HCT116 (cell line): ENCODE results near the gene ALDH16A1. TPM values are rescaled to one million over a fixed set of nuclear protein-coding genes. Genes with fewer than 3 reads are reported as not detected.

Experiments
- ATAC-seq: fragments of 200-7000 bp; cut with Tn5 transposase; 2 replicates; pipeline ENCODE4 v1.9.1; 2020; ENCODE audit warnings: mild to moderate bottlenecking, moderate library complexity
- BruUV-seq: library from RNA; stranded (reverse); fragments of 400-500 nt; replicated peaks from 2 replicates; lab custom pipeline; 2021; lab: Mats Ljungman, UMichigan
- CTCF ChIA-PET: fragments of 300-600 bp; sonication (Branson Sonifier 250); formaldehyde crosslinking; loops from one replicate; lab custom pipeline; 2021; ENCODE audit warnings: antibody characterized with exemption; lab: Charles Lee
- POLR2A ChIA-PET: fragments of 300-600, 350-600 bp; sonication (Branson Sonifier 250); formaldehyde crosslinking; loops from one replicate; lab custom pipeline; 2021; ENCODE audit warnings: antibody characterized with exemption; lab: Charles Lee
- RAD21 ChIA-PET, 2 experiments: fragments of 300-600 bp; sonication (Branson Sonifier 250); formaldehyde crosslinking; loops; one replicate each; lab custom pipeline; 2023; ENCODE audit warnings: low total read pairs in 2 of 2; ENCODE audit not compliant: uncharacterized antibody in 2 of 2, unreplicated experiment in 2 of 2, low non-redundant PET in 1 of 2; lab: Charles Lee
- DNase-seq: peaks from one replicate; pipeline ENCODE4 v3.0.0-alpha.2; 2010; ENCODE audit warnings: low read depth, low spot score
- H2AFZ ChIP-seq: fragments of 200-600 bp; shearing (Covaris generic), sonication (generic); 2 replicates; pipeline ENCODE4 v1.6.1; 2017; ENCODE audit warnings: low read depth, mixed run types, mixed read lengths, antibody characterized with exemption, low read length; ENCODE audit not compliant: poor library complexity, severe bottlenecking
- H3K27ac ChIP-seq: 2 replicates; pipeline ENCODE4 v1.5.1; 2012; ENCODE audit warnings: low read depth, low read length
- H3K27me3 ChIP-seq: fragments of 200-600 bp; sonication (generic); 2 replicates; pipeline ENCODE4 v1.6.1; 2016; ENCODE audit warnings: mixed run types, low read length, mixed read lengths; ENCODE audit not compliant: insufficient read depth
- H3K36me3 ChIP-seq, 2 experiments: fragments of 200-500 bp in 1 of 2; fragments of 200-600 bp in 1 of 2; sonication (Bioruptor generic) in 1 of 2; sonication (generic) in 1 of 2; 2 replicates each; pipeline versions ENCODE4 v1.5.1 to v1.6.1; 2014 to 2016; ENCODE audit warnings: low read length in 2 of 2, inconsistent platforms in 1 of 2, mixed read lengths in 1 of 2, mixed run types in 1 of 2; ENCODE audit not compliant: insufficient read depth in 2 of 2, control insufficient read depth in 1 of 2
- H3K4me1 ChIP-seq, 2 experiments: fragments of 200-600 bp in 1 of 2; sonication (generic) in 1 of 2; 2 replicates each; pipeline versions ENCODE4 v1.5.1 to v1.6.1; 2012 to 2017; ENCODE audit warnings: low read length in 2 of 2, inconsistent platforms in 1 of 2, mild to moderate bottlenecking in 1 of 2, mixed read lengths in 1 of 2, mixed run types in 1 of 2, moderate library complexity in 1 of 2; ENCODE audit not compliant: insufficient read depth in 2 of 2, control insufficient read depth in 1 of 2
- H3K4me2 ChIP-seq: fragments of 200-600 bp; sonication (generic); 2 replicates; pipeline ENCODE4 v1.6.1; 2017; ENCODE audit warnings: mixed run types, low read length, mixed read lengths
- H3K4me3 ChIP-seq, 2 experiments: fragments of 200-600 bp in 1 of 2; sonication (generic) in 1 of 2; replicated peaks in 1 of 2; 2 replicates each; pipeline ENCODE4 v1.5.1; 2011 to 2016; ENCODE audit warnings: low read length in 2 of 2, control low read depth in 1 of 2, low read depth in 1 of 2, mild to moderate bottlenecking in 1 of 2, mixed read lengths in 1 of 2, mixed run types in 1 of 2
- H3K79me2 ChIP-seq: fragments of 200-600 bp; sonication (generic); 2 replicates; pipeline ENCODE4 v1.6.1; 2017; ENCODE audit warnings: mild to moderate bottlenecking, mixed run types, low read length, moderate library complexity, mixed read lengths; ENCODE audit not compliant: insufficient read depth
- H3K9ac ChIP-seq: fragments of 200-600 bp; sonication (generic); 2 replicates; pipeline ENCODE4 v1.6.1; 2016; ENCODE audit warnings: low read length, mixed read lengths
- H3K9me2 ChIP-seq: fragments of 200-600 bp; sonication (generic), shearing (Covaris generic); 2 replicates; pipeline ENCODE4 v1.6.1; 2017; ENCODE audit warnings: mixed run types, mild to moderate bottlenecking, moderate library complexity; ENCODE audit not compliant: insufficient read depth
- H3K9me3 ChIP-seq, 2 experiments: fragments of 200-500 bp in 1 of 2; fragments of 200-600 bp in 1 of 2; sonication (Bioruptor generic) in 1 of 2; sonication (generic) in 1 of 2; 2 replicates each; pipeline ENCODE4 v1.6.1; 2014 to 2017; ENCODE audit warnings: low read length in 2 of 2, mixed read lengths in 2 of 2, inconsistent platforms in 1 of 2, low read depth in 1 of 2, mild to moderate bottlenecking in 1 of 2, mixed run types in 1 of 2, moderate library complexity in 1 of 2; ENCODE audit not compliant: control insufficient read depth in 1 of 2, insufficient read depth in 1 of 2
- H4K20me1 ChIP-seq: fragments of 200-600 bp; sonication (generic), shearing (Covaris generic); 2 replicates; pipeline ENCODE4 v1.6.1; 2017; ENCODE audit warnings: mixed run types, mild to moderate bottlenecking, moderate library complexity; ENCODE audit not compliant: insufficient read depth
- CBX3 ChIP-seq: IDR thresholded peaks from 2 replicates; pipeline ENCODE4 v1.6.1; 2012; ENCODE audit warnings: low read depth
- EGR1 ChIP-seq: IDR thresholded peaks from 2 replicates; pipeline ENCODE4 v1.6.1; 2012; ENCODE audit warnings: low read depth
- ELF1 ChIP-seq: IDR thresholded peaks from 2 replicates; pipeline ENCODE4 v1.6.1; 2012; ENCODE audit warnings: low read depth, borderline replicate concordance
- EZH2phosphoT487 ChIP-seq: fragments of 200-600 bp; IDR thresholded peaks from 2 replicates; pipeline ENCODE4 v1.6.1; 2018; ENCODE audit warnings: antibody characterized with exemption, borderline replicate concordance
- FOSL1 ChIP-seq: IDR thresholded peaks from 2 replicates; pipeline ENCODE4 v1.6.1; 2012; ENCODE audit warnings: low read depth
- POLR2A ChIP-seq: IDR thresholded peaks from 2 replicates; pipeline ENCODE4 v1.7.0; 2011; ENCODE audit warnings: borderline replicate concordance; ENCODE audit not compliant: insufficient read depth, insufficient read length; ENCODE audit errors: extremely low read depth
- POLR2AphosphoS5 ChIP-seq: IDR thresholded peaks from 2 replicates; pipeline ENCODE4 v1.6.1; 2011; ENCODE audit warnings: mild to moderate bottlenecking, low read depth, low read length, moderate library complexity
- SIN3A ChIP-seq: IDR thresholded peaks from 2 replicates; pipeline ENCODE4 v1.6.1; 2012; ENCODE audit warnings: low read depth
- SP1 ChIP-seq: IDR thresholded peaks from 2 replicates; pipeline ENCODE4 v1.6.1; 2012; ENCODE audit warnings: low read depth
- TCF7L2 ChIP-seq: IDR thresholded peaks from 2 replicates; pipeline ENCODE4 v1.7.0; 2011; ENCODE audit warnings: borderline replicate concordance, inconsistent platforms; ENCODE audit not compliant: insufficient read depth, insufficient read length; ENCODE audit errors: extremely low read depth
- YY1 ChIP-seq: IDR thresholded peaks from 2 replicates; pipeline ENCODE4 v1.6.1; 2011; ENCODE audit warnings: low read length, low read depth, moderate library complexity, mild to moderate bottlenecking; ENCODE audit not compliant: insufficient replicate concordance; ENCODE audit errors: extremely low read depth
- intact Hi-C: fragments of 100-400 bp; cut with micrococcal nuclease; formaldehyde crosslinking; loops from 2 replicates; pipeline ENCODE4 v1.10.0; 2022
- total RNA-seq: library from RNA; stranded (reverse); gene quantifications from one replicate; pipeline ENCODE4 v1.2.1, GENCODE V29; 2021; ENCODE audit not compliant: unreplicated experiment
- TF ChIP-seq, protein P1 (sequence below): IDR thresholded peaks from 2 replicates; pipeline ENCODE4 v1.6.1; 2012

The ALDH16A1 gene
- total RNA-seq, 1 experiment from 2014 or later, result 22.8 TPM

DNA sequence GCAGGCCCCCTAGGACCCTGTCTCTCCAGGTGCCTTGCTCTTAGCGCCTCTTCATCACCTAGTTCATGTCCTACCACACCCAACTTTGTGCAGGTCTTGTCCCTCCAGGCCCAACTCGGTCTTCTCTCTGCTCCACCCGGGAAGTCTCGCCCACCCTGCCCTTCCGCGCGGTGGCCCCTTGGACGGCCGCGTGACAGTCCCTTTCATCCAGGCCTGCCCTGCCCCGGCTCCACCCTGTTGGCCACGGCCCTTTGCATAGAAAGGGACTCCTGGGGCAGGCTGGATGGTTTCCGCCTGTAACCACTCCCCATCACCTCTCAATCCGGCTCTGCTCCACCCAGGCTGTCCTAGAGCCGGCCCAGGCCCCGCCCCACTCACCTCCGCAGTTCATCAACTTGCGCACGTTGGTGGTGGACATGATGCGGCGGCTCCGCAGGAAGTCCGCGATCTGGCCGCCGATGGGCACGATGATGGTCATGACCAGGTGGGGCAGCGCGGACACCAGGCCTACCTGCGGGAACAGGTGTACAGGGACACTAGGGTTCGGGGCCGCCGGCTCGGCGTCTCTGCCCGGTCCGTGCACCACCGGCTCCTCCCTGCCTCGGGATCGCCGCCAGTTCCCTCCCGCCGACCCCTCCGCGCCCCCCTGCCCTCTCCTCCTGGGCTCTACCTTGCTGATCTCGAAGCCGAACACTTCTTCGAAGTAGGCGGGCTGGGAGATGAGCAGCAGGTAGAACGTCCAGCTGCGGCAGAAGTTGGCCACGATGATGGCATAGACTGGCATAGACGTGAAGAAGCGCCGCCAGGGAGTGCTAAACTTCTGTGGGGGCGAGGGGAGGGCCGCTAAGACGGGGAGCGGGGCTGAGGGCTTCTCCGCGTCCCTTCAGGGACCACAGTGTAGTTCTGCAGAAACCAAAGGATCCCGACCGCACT lies 20.6 kb upstream of the ALDH16A1 start (continued):
- no peak for TF ChIP-seq TCF7L2
- TF ChIP-seq SIN3A, result no peak
- no peak for TF ChIP-seq SP1
- TF ChIP-seq FOSL1, result no peak
- TF ChIP-seq, all 23 proteins: peak for 0

DNA sequence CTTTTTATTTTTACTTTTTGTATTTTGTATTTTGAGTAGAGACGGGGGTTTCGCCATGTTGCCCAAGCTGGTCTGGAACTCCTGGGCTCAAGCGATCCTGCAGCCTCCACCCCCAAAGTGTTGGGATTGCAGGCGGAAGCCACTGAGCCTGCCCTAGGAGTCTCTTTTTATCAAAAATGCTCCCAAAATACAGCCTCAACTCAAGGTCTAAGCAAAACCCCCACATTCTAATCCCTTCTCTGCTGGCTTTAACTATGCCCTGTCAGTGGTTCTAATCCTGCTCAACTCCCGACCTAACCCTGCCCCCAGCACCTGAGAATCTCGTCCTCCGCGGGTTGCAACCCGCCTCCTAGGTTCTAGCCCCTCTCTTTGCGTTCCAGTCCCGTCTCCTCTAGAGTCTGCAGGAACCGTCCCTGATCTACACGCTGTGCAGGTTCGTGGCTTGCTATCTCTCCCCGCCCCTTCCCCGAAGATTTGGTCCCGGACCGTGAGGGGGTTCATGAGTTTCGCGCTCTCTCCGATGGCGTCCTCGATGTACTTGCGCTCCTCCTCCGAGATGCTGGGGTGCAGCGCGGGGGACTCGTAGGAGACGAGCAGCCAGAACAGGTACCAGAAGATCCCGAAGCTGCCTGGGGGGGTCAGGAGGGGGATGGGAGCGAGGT lies 19.7 kb upstream of the ALDH16A1 start:
- BruUV-seq, result no TSS peak
- TF ChIP-seq EGR1, result no peak
- no peak for TF ChIP-seq YY1
- TF ChIP-seq POLR2A, result no peak
- TF ChIP-seq CBX3, result no peak
- TF ChIP-seq, protein P1, sequence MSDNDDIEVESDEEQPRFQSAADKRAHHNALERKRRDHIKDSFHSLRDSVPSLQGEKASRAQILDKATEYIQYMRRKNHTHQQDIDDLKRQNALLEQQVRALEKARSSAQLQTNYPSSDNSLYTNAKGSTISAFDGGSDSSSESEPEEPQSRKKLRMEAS, result no peak
- TF ChIP-seq ELF1, result no peak
- TF ChIP-seq EZH2phosphoT487, result no peak
- TF ChIP-seq POLR2AphosphoS5, result no peak
- TF ChIP-seq, all 23 proteins: peak for 0
- intact Hi-C loops, result no loop called here
- Histone ChIP-seq H4K20me1 (no peaks in the 10 kb centered on the region), H3K27me3 (peaks cover 10% of the 10 kb centered on the region), H3K4me1 (peaks cover 3 to 6% of the 10 kb centered on the region in 2 experiments; a peak in 3 of 4 replicates), H3K27ac (no peak overlapping the region), H3K36me3 (no peaks in the 10 kb centered on the region), H3K9ac (no peak overlapping the region), H3K4me2 (no peak overlapping the region), H2AFZ (no peak overlapping the region), H3K9me2 (no peaks in the 10 kb centered on the region), H3K9me3 (no peaks in the 10 kb centered on the region), H3K79me2 (no peaks in the 10 kb centered on the region), H3K4me3 (no peak overlapping the region)
- DNase-seq (no peak), ATAC-seq (no peak)
- CTCF ChIA-PET, result no interaction called here
- RAD21 ChIA-PET, result no interaction called here
- POLR2A ChIA-PET, result no interaction called here
